Measurements from ENCODE around the gene ADIRF. TPM values are rescaled to one million over a fixed set of nuclear protein-coding genes. Genes with fewer than 3 reads are reported as not detected.
A peak's percentile ranks its signal among the peaks of the same experiment; 100 is the strongest.

ADIRF gene
- total RNA-seq, 1 donor: 11.9 TPM

GRCh38 chr10:86964847-86965190, 3.5 kb upstream of the ADIRF start:
- TF ChIP-seq CTCF (IDR thresholded peaks at IDR 0.05; ENCODE audit: extremely low read depth, low read depth, low read length): no peak
- peaks cover 29% of the 10 kb centered on the region for H3K4me1 ChIP-seq (ENCODE audit: insufficient read depth, low read length)
- H3K79me2 ChIP-seq (ENCODE audit: insufficient read depth, low read length): no peaks in the 10 kb centered on the region
- H3K27ac ChIP-seq (ENCODE audit: low read depth, low read length): no peak overlapping the region
- peaks cover 4% of the 10 kb centered on the region for H4K20me1 ChIP-seq (ENCODE audit: insufficient read depth, low read length)
- no peaks in the 10 kb centered on the region for H3K36me3 ChIP-seq (ENCODE audit: insufficient read depth, low read length)
- DNase-seq (ENCODE audit: insufficient read length, low spot score, missing footprints): peak; percentile 57
- H3K4me3 ChIP-seq (ENCODE audit: insufficient read depth, low read length): no peak overlapping the region
- H2AFZ ChIP-seq (ENCODE audit: low read length): no peak overlapping the region
- no peaks in the 10 kb centered on the region for H3K27me3 ChIP-seq (ENCODE audit: insufficient read depth, low read length)
- H3K4me2 ChIP-seq (ENCODE audit: insufficient read depth, low read length): no peak overlapping the region
- no peaks in the 10 kb centered on the region for H3K9me3 ChIP-seq (ENCODE audit: low read depth, low read length)

- Histone ChIP-seq H3K4me2 (ENCODE audit: insufficient read depth, low read length) (peak overlapping the region; percentile 79), H3K27me3 (ENCODE audit: insufficient read depth, low read length) (no peaks in the 10 kb centered on the region), H3K4me1 (ENCODE audit: insufficient read depth, low read length) (peaks cover 39% of the 10 kb centered on the region), H4K20me1 (ENCODE audit: insufficient read depth, low read length) (peaks cover 5% of the 10 kb centered on the region), H2AFZ (ENCODE audit: low read length) (peak overlapping the region; percentile 95), H3K36me3 (ENCODE audit: insufficient read depth, low read length) (no peaks in the 10 kb centered on the region), H3K9me3 (ENCODE audit: low read depth, low read length) (no peaks in the 10 kb centered on the region), H3K4me3 (ENCODE audit: insufficient read depth, low read length) (no peak overlapping the region), H3K79me2 (ENCODE audit: insufficient read depth, low read length) (no peaks in the 10 kb centered on the region), H3K27ac (ENCODE audit: low read depth, low read length) (no peak overlapping the region)
- no peak for TF ChIP-seq CTCF (IDR thresholded peaks at IDR 0.05; ENCODE audit: extremely low read depth, low read depth, low read length)
- no peak for DNase-seq (ENCODE audit: insufficient read length, low spot score, missing footprints)
These were observed 2.2 kb upstream of the ADIRF start for GRCh38 chr10:86965986-86966654.

- H3K9me3 ChIP-seq (ENCODE audit: low read depth, low read length): no peaks in the 10 kb centered on the region
- peaks cover 48% of the 10 kb centered on the region for H3K4me1 ChIP-seq (ENCODE audit: insufficient read depth, low read length)
- H3K27me3 ChIP-seq (ENCODE audit: insufficient read depth, low read length): no peaks in the 10 kb centered on the region
- no peaks in the 10 kb centered on the region for H3K79me2 ChIP-seq (ENCODE audit: insufficient read depth, low read length)
- no peak for TF ChIP-seq CTCF (IDR thresholded peaks at IDR 0.05; ENCODE audit: extremely low read depth, low read depth, low read length)
- peak overlapping the region; percentile 82 for H3K4me3 ChIP-seq (ENCODE audit: insufficient read depth, low read length)
- H2AFZ ChIP-seq (ENCODE audit: low read length): no peak overlapping the region
- no peaks in the 10 kb centered on the region for H3K36me3 ChIP-seq (ENCODE audit: insufficient read depth, low read length)
- peaks cover 5% of the 10 kb centered on the region for H4K20me1 ChIP-seq (ENCODE audit: insufficient read depth, low read length)
- peak overlapping the region; percentile 95 for H3K4me2 ChIP-seq (ENCODE audit: insufficient read depth, low read length)
- peak; percentile 75 for DNase-seq (ENCODE audit: insufficient read length, low spot score, missing footprints)
- H3K27ac ChIP-seq (ENCODE audit: low read depth, low read length): no peak overlapping the region
These were observed 771 bp upstream of the ADIRF start for GRCh38 chr10:86967481-86967941.

GRCh38 chr10:86968994-86969355, 693 bp downstream of the ADIRF start:
- H2AFZ ChIP-seq (ENCODE audit: low read length): peak overlapping the region; percentile 66
- peak overlapping the region; percentile 82 for H3K4me3 ChIP-seq (ENCODE audit: insufficient read depth, low read length)
- no peak for TF ChIP-seq CTCF (IDR thresholded peaks at IDR 0.05; ENCODE audit: extremely low read depth, low read depth, low read length)
- H3K27ac ChIP-seq (ENCODE audit: low read depth, low read length): peak overlapping the region; percentile 87
- H4K20me1 ChIP-seq (ENCODE audit: insufficient read depth, low read length): peaks cover 5% of the 10 kb centered on the region
- no peaks in the 10 kb centered on the region for H3K9me3 ChIP-seq (ENCODE audit: low read depth, low read length)
- peaks cover 48% of the 10 kb centered on the region for H3K4me1 ChIP-seq (ENCODE audit: insufficient read depth, low read length)
- DNase-seq (ENCODE audit: insufficient read length, low spot score, missing footprints): no peak
- no peaks in the 10 kb centered on the region for H3K79me2 ChIP-seq (ENCODE audit: insufficient read depth, low read length)
- no peaks in the 10 kb centered on the region for H3K27me3 ChIP-seq (ENCODE audit: insufficient read depth, low read length)
- H3K4me2 ChIP-seq (ENCODE audit: insufficient read depth, low read length): peak overlapping the region; percentile 95
- no peaks in the 10 kb centered on the region for H3K36me3 ChIP-seq (ENCODE audit: insufficient read depth, low read length)

Measured in osteoblast (primary cell).